Glomerular visceral epithelial cell (primary cell): ENCODE results near the gene AP1S1.
"Not testable (repeated sequence)": the region's sequence is repeated elsewhere in the genome, so short reads cannot be mapped to it uniquely, and the experiment has no call there.

ENCODE experiments used
- DNase-seq: peaks from one replicate; pipeline ENCODE4 v3.0.0-alpha.2; 2016; ENCODE audit errors: extremely low spot score

AP1S1 gene

DNA sequence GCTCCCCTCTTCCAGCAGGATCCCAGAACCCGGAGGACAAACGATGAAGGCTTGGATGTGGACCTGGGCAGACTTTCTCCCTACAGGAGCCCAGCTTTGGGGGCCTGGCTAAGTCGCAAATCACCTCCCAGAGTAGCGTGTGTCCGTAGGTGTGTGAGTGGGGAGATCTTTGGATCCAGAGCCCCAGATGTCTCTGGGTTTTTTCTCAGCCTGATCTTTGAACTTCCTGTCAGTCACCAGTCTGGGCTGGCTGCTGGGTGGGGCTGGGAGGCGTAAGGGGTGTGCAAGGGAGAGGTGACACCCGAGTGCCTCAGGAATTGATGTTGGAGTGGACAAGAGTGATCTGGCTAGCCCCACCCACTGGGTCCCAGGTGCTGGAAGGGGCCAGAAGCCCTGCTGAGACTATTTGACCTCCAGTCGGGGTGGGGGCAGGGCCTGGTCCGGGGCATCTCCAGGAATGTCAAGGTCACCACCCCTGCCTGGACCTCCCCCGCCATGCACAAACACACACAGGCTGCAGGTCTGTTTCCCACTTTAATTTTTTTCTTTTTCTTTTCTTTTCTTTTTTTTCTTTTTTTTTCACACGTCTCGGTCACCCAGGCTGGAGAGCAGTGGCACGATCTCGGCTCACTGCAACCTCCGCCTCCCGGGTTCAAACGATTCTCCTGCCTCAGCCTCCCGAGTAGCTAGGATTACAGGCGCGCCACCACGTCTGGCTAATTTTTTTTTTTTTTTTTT lies 46.8 kb downstream of the AP1S1 start, which contains the start of gene MOGAT3:
Gene MOGAT3 (minus strand): TSS at position 175 of the 738 bp plus-strand sequence. CDS start 182 bp downstream, outside the sequence.
- DNase-seq, result no peak

- no peak for DNase-seq
These were observed 47.7 kb downstream of the AP1S1 start for GRCh38 chr7:101201695-101202602.

DNA sequence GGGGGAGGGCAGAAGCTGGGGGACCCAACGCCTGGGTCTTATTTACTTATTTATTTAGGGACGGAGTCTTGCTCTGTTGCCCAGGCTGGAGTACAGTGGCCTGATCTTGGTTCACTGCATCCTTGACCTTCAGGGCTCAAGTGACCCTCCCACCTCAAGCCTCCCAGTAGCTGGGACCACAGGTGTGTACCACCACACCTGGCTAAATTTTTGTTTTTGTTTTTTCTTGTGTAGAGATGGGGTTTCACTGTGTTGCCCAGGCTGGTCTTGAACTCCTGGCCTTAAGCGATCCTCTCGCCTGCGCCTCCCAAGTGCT lies 48.3 kb downstream of the AP1S1 start:
- no peak for DNase-seq

DNA sequence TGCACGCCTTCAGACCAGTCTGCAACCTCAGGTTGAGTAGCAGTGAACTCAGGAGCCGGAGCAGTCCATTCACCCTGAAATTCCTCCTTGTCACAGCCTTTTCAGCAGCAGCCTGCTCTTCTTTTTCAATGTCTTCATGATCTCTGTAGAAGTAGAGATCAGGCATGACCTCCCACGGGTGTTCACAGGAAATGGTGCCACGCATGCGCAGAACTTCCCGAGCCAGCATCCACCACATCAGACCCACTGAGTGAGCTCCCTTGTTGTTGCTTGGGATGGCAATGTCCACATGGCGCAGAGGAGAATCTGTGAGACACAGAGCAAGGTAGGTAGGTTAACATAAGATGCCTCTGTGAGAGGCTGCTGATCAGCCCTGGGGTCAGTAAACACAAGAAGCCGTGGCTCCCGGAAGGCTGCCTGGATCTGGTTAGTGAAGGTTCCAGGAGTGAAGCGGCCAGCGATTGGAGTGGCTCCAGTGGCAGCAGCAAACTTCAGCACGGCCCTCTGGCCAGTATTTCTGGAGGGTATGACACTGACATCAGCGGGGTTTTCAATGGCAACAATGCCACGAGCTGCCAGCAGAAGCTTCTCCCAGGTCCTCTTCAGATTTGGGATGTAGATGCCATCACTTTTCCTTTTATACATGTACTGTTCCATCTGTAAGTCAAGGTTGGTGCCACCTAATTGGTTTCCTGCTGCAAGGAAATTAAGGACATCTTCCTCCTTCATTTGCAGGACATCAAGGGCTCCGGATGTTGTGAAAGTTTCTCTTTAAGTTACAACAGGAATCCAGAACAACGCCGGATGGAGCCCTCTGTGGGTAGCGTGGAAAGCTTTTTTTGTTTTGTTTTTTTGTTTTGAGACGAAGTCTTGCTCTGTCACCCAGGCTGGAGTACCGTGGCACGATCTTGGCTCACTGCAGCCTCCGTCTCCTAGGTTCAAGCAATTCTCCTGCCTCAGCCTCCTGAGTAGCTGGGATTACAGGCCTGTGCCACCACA lies 49.8 kb downstream of the AP1S1 start:
- DNase-seq, result not testable (repeated sequence)

DNA sequence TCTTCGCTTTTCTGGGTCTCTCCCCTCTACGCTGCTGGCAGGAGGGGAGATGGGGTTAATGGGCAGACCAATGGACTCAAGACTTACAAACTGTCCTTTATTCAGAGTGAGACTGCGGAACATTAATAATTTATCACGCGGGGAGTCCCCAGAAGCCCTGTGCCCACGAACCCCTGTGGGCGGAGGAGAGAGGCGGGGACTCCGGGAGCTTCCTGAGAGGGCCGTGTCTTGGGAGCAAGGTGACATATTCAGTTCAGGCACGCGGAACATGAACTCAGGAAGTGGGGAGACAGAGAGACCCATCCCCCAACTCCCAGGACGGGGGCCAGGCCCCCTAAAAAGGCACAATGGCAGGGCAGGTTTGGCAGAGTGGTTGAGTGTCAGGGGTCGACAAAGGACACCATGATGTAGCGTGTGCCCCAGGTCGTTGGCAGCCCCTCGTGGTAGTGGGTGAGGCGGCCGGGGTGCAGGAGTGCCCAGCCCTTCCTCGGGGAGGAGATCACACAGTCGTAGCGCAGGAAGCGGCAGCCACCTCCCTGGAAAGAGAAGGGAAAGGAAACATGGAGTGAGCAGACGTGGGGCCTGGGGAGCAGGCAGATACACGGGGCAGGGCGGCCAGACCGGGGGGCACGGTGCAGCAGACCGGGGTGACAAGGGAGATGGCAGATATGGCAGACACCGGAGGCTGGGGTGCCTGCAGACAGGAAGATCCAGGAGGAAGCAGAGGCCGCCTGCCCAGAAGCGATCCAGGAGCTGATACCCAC lies 51.8 kb downstream of the AP1S1 start:
- no peak for DNase-seq

- DNase-seq, result no peak
These were observed 52.4 kb downstream of the AP1S1 start for GRCh38 chr7:101206665-101207042.

- DNase-seq, result no peak
These were observed 53.2 kb downstream of the AP1S1 start for GRCh38 chr7:101207459-101207858.

- no peak for DNase-seq
These were observed 54.5 kb downstream of the AP1S1 start for GRCh38 chr7:101208794-101209193.

DNA sequence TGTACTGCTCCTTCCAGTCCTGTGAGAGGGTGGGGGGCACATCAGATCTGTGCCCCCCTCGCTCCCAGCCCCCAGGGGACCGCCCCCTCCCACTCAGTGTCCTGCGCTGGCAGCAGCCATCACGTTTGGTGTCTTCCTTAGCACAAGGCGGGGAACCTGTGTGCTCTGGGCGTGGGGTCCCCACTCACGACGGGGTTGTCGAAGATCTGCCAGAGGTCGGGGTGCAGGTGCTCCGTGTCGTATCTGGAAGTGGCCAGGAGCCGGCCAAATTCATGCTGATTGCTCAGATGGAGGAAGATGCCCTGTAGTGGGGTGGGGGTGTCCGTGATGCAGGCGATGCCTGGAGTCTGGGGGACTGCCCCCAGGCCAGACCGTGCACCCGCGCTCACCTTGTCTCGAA lies 55.9 kb downstream of the AP1S1 start:
- DNase-seq, result no peak
